ENCODE data around the gene LRRC71. TPM values are rescaled to one million over a fixed set of nuclear protein-coding genes. Genes with fewer than 3 reads are reported as not detected.

LRRC71 gene
- total RNA-seq, 4 donors from 2014 or later: not detected

DNA sequence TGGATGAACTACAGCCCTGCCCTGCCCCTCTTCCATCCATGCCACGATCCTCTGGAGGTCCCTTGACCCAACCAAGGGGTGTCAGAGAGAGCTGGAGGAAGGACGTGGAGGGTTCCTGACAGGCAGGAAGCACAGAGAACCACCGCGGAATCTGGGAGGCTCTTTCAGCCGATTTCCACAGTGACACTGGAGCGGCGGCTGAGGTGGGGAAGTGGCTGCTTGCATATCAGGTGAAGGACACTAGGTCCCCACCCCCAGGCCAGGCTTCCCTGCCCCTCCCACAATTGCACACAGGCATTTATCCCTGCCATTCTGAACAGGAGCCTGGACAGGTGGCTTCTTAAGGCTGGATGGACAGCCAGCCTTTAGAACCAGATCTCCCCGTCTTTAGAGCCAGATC lies 17.5 kb downstream of the LRRC71 start:
- TF ChIP-seq, protein P1, sequence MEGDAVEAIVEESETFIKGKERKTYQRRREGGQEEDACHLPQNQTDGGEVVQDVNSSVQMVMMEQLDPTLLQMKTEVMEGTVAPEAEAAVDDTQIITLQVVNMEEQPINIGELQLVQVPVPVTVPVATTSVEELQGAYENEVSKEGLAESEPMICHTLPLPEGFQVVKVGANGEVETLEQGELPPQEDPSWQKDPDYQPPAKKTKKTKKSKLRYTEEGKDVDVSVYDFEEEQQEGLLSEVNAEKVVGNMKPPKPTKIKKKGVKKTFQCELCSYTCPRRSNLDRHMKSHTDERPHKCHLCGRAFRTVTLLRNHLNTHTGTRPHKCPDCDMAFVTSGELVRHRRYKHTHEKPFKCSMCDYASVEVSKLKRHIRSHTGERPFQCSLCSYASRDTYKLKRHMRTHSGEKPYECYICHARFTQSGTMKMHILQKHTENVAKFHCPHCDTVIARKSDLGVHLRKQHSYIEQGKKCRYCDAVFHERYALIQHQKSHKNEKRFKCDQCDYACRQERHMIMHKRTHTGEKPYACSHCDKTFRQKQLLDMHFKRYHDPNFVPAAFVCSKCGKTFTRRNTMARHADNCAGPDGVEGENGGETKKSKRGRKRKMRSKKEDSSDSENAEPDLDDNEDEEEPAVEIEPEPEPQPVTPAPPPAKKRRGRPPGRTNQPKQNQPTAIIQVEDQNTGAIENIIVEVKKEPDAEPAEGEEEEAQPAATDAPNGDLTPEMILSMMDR (IDR thresholded peaks at IDR 0.05): no peak
- no peak for TF ChIP-seq POLR2A (IDR thresholded peaks at IDR 0.05)
- no peak for TF ChIP-seq POLR2AphosphoS5 (IDR thresholded peaks at IDR 0.05)
- TF ChIP-seq EP300 (IDR thresholded peaks at IDR 0.05): no peak
- Histone ChIP-seq H3K4me3 (no peak overlapping the region), H3K9me3 (no peaks in the 10 kb centered on the region), H3K27me3 (no peaks in the 10 kb centered on the region), H3K27ac (no peak overlapping the region), H3K36me3 (peaks cover 78% of the 10 kb centered on the region), H3K4me1 (no peaks in the 10 kb centered on the region)
- whole genome bisulfite sequencing: 85% methylated on average over 7 of the region's 8 CpGs
- no peak for DNase-seq (ENCODE audit: low spot score in 2 of 2)

DNA sequence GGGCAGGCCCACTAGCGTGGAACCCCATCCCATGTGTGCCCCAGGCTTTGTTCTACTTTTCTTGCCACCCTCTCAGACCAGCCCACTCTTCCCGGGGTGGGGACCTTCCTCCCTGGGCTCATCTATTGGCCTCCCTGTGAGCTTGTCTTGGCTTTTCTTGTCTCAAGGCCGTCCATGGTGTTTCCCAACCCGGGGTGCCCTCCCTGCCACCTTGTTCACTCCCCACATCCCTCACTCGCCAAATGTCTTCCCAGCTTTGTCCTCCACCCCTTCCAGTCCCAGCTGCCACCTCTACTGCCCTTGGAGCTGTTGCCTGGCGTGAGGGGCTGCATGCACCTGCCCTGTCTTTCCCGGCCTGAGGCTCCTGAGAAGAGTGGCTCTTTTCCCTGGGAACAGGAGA lies 18.4 kb downstream of the LRRC71 start:
- Histone ChIP-seq H3K36me3 (peaks cover 87% of the 10 kb centered on the region), H3K9me3 (no peaks in the 10 kb centered on the region), H3K4me3 (no peak overlapping the region), H3K27ac (no peak overlapping the region), H3K4me1 (no peaks in the 10 kb centered on the region), H3K27me3 (no peaks in the 10 kb centered on the region)
- TF ChIP-seq POLR2A (IDR thresholded peaks at IDR 0.05) (no peak), EP300 (IDR thresholded peaks at IDR 0.05) (no peak), POLR2AphosphoS5 (IDR thresholded peaks at IDR 0.05) (no peak)
- TF ChIP-seq, protein P1 (IDR thresholded peaks at IDR 0.05): no peak
- WGBS: 77% methylated on average over 7 of the region's 7 CpGs
- no peak for DNase-seq (ENCODE audit: low spot score in 2 of 2)

DNA sequence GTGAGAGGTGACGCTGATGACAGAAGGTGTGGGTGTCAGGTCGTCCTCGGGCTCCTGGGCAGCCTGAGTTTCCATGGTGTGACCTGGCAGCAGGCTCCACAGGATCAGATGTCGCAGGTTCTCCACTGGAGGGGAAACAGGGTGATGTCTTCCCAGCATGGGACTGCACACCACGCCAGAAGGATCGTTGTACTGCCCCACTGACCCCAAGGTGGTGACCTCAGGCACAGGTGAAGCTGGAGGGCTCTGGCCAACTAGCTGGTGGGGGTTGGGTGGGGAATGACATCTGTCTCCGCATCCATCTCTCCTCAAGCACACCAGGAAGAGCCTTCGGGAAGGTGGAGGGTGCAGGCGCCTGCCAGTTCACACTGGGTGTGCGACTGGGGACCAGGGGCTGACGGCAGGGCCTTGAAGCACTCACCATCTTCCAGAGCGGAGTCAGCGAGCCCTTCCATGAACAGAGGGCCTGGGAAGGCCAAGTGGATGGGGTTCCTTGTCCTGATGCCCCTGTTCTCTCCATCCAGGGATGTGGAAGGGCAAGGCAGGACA lies 19.4 kb downstream of the LRRC71 start:
- Histone ChIP-seq H3K4me1 (no peaks in the 10 kb centered on the region), H3K27me3 (no peaks in the 10 kb centered on the region), H3K36me3 (peaks cover 97% of the 10 kb centered on the region), H3K9me3 (no peaks in the 10 kb centered on the region), H3K27ac (no peak overlapping the region), H3K4me3 (no peak overlapping the region)
- DNase-seq (ENCODE audit: low spot score in 2 of 2): no peak
- TF ChIP-seq POLR2A (IDR thresholded peaks at IDR 0.05) (no peak), EP300 (IDR thresholded peaks at IDR 0.05) (no peak), POLR2AphosphoS5 (IDR thresholded peaks at IDR 0.05) (no peak)
- TF ChIP-seq, protein P1 (IDR thresholded peaks at IDR 0.05): no peak
- 92% methylated on average over 11 of the region's 13 CpGs for WGBS

DNA sequence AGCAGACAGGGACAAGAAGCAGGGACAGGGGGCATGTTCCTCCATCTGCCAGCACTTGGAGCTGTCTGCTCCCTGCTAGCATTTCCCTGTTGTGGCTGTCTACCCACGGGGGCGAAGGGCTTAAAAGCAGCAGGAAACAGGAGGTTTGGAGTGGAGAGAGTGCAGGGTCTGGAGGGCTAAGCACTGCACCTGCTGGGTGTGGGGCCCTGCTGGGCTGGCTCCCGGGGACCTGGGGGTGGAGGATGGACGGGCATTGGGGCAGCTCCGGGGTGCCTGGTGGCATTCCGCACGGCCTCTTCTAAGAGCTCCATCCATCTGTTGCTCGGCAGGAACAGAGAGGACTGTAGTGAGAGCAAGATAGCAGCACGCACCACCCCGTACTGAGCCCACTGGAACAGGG lies 21.2 kb downstream of the LRRC71 start:
- no peaks in the 10 kb centered on the region for H3K27me3 ChIP-seq
- peak in 1 of 2 donors; percentile 46 for DNase-seq (ENCODE audit: low spot score in 2 of 2)
- no peak overlapping the region for H3K4me3 ChIP-seq
- 94% methylated on average over 10 of the region's 10 CpGs for WGBS
- H3K36me3 ChIP-seq: peaks cover 100% of the 10 kb centered on the region
- no peaks in the 10 kb centered on the region for H3K9me3 ChIP-seq
- TF ChIP-seq POLR2A (IDR thresholded peaks at IDR 0.05): no peak
- no peak for TF ChIP-seq POLR2AphosphoS5 (IDR thresholded peaks at IDR 0.05)
- TF ChIP-seq, protein P1 (IDR thresholded peaks at IDR 0.05): no peak
- TF ChIP-seq EP300 (IDR thresholded peaks at IDR 0.05): no peak
- H3K4me1 ChIP-seq: no peaks in the 10 kb centered on the region
- no peak overlapping the region for H3K27ac ChIP-seq

DNA sequence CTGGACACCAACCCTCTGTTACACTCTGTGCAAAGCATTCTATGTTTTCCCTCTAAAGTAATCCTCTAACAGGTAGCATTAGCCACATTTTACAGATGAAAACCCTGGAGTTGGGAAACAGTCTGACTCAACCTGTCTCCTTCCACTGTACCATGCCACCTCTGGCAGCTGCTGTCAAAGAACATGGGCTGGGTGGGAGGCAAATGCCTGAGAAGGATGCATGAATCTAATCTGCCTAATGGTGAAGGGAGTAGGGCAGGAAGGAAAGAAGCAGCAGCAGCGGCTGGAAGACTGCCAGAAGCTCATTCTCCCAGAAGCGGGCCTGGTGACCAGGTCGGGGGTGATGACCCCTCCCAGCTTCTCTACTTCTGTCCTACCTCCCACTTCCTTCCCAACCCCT lies 21.7 kb downstream of the LRRC71 start:
- no peak overlapping the region for H3K4me3 ChIP-seq
- 81% methylated on average over 3 of the region's 3 CpGs for WGBS
- DNase-seq (ENCODE audit: low spot score in 2 of 2): peak in 1 of 2 donors; percentile 31
- H3K27me3 ChIP-seq: no peaks in the 10 kb centered on the region
- H3K9me3 ChIP-seq: no peaks in the 10 kb centered on the region
- peaks cover 100% of the 10 kb centered on the region for H3K36me3 ChIP-seq
- no peaks in the 10 kb centered on the region for H3K4me1 ChIP-seq
- no peak overlapping the region for H3K27ac ChIP-seq
- TF ChIP-seq EP300 (IDR thresholded peaks at IDR 0.05) (no peak), POLR2AphosphoS5 (IDR thresholded peaks at IDR 0.05) (no peak), POLR2A (IDR thresholded peaks at IDR 0.05) (no peak)
- TF ChIP-seq, protein P1 (IDR thresholded peaks at IDR 0.05): no peak
